Muscle of leg (tissue), 11 donors: ENCODE data around the gene MBD4. TPM values are rescaled to one million over a fixed set of nuclear protein-coding genes. Genes with fewer than 3 reads are reported as not detected.
"Not testable (repeated sequence)": the region's sequence is repeated elsewhere in the genome, so short reads cannot be mapped to it uniquely, and the experiment has no call there.

Experiments used
- DNase-seq: peaks from one replicate; pipeline ENCODE4 v3.0.0; 2013
- H3K27ac ChIP-seq: one replicate; pipeline ENCODE4 v1.5.1; 2013; ENCODE audit warnings: mild to moderate bottlenecking, low read length, control low read depth
- H3K27me3 ChIP-seq: one replicate; pipeline ENCODE4 v1.6.1; 2013; ENCODE audit warnings: low read length; ENCODE audit not compliant: control insufficient read depth, insufficient read depth
- H3K36me3 ChIP-seq: one replicate; pipeline ENCODE4 v1.6.1; 2013; ENCODE audit warnings: low read length; ENCODE audit not compliant: control insufficient read depth, insufficient read depth
- H3K4me1 ChIP-seq: one replicate; pipeline ENCODE4 v1.6.1; 2013; ENCODE audit warnings: low read length; ENCODE audit not compliant: control insufficient read depth, insufficient read depth
- H3K4me3 ChIP-seq: one replicate; pipeline ENCODE4 v1.5.1; 2013; ENCODE audit warnings: low read length, control low read depth
- H3K9me3 ChIP-seq: replicated peaks from 2 replicates; pipeline ENCODE4 v1.6.1; 2013; ENCODE audit warnings: low read depth, low read length; ENCODE audit not compliant: control insufficient read depth
- WGBS: methylation state at CpG from one replicate; pipeline ENCODE4 v1.1.5; 2013; ENCODE audit warnings: missing lambda C conversion rate; ENCODE audit not compliant: insufficient coverage; 5-methylcytosine and 5-hydroxymethylcytosine counted together
- polyA plus RNA-seq, 8 donors: library from polyadenylated mRNA; unstranded; fragments of 120-200 nt; gene quantifications; one replicate each; pipeline versions ENCODE4 v1.2.1 to v1.2.3, GENCODE V29; 2013; ENCODE audit warnings: inconsistent platforms in 1 of 8, low replicate concordance in 1 of 8; ENCODE audit not compliant: insufficient read length in 8 of 8, insufficient read depth in 1 of 8
- total RNA-seq: library from RNA; stranded (reverse); fragments of 120-200 nt; gene quantifications from one replicate; pipeline ENCODE4 v1.2.4, GENCODE V29; 2013

MBD4 gene
- total and polyA plus RNA-seq, 9 donors: 22.6 to 28.1 (median 25.3) TPM

DNA sequence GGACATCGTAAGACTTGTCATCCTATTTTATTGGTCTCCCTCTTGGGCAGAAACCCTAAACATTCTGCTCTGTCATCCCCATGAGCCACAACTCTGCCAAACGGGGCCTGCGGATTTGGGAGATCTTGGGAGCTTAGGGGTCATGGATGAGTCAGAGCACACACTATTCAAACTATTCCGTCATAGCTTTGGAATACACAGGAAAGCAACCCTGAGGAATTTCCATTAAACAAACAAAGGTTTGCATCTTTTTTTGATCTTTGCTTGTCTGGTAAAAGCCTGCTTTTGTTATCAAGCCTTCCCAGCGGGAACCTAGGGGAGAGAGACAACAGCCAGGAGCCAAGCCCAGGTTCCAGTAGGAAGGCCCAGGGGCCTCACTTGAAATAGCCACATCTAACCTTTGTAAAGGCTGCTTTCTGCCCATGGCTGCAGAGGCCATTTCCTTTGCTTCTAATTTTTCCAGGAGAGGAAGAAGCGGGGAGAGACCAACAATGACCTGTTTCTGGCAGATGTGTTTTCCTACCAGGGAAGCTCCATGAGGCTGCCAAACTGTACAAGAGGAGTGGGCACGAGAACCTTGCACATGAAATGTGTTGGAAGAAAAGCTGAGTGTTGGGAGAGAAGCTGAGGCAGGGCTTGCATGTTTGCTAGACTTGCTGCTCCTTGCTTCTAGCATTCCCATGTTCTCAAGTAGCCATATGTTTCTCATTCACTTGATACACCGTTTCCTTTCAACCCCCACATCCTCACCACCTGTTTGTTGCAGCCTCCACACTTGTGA is 50.8 kb downstream of the MBD4 start:
- Histone ChIP-seq H3K36me3 (peaks cover 47% of the 10 kb centered on the region), H3K27ac (peak overlapping the region; percentile 76)
- H3K4me3 ChIP-seq, DNase-seq, H3K9me3 ChIP-seq, H3K4me1 ChIP-seq, H3K27me3 ChIP-seq: not testable (repeated sequence)
- 25% methylated on average over 2 of the region's 8 CpGs for WGBS

DNA sequence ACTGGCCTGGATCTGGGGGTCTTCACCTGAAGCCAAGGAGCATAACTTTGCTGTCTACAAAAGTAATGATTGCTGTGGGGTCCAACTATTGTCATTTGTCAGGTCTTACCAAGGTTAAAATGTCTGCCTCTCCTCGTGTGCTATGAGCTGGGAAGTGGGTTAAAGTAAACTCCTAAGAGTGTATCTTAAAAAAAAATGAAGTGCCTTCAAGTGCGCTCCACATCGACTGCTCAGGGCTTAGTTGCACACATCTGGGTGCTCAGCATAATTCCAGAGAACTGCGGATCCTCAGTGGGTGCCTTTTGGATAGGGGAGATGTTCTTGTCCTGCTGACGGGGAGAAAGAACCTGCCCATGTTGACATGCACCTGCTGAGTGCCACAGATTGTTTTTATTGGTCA is 52.3 kb downstream of the MBD4 start:
- Histone ChIP-seq H3K9me3 (no peaks in the 10 kb centered on the region), H3K27me3 (no peaks in the 10 kb centered on the region), H3K27ac (peak overlapping the region; percentile 72), H3K36me3 (peaks cover 39% of the 10 kb centered on the region), H3K4me1 (peaks cover 6% of the 10 kb centered on the region), H3K4me3 (no peak overlapping the region)
- 86% methylated on average over 5 of the region's 5 CpGs for WGBS
- no peak for DNase-seq

DNA sequence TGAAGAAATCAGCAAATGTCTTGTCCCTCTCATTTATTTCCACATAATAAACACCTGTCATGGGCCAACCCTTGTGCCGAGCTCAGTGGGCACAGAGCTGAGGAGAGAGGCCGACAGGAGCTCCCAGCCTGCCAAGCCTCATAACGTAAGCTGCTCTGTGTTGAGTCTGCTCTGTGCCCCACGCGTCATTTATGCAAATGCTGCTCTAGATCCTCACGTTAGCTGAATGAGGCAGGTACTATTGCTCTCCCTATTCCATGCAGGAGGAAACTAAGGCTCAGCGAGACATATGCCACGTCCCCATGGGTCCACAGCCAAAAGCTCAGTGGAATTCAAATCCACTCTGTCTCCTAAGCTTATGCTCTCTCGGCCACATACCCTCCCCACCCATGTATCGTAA is 52.8 kb downstream of the MBD4 start:
- DNase-seq: no peak
- 93% methylated on average over 8 of the region's 10 CpGs for WGBS
- Histone ChIP-seq H3K36me3 (peaks cover 38% of the 10 kb centered on the region), H3K9me3 (no peaks in the 10 kb centered on the region), H3K27me3 (no peaks in the 10 kb centered on the region), H3K4me3 (no peak overlapping the region), H3K4me1 (peaks cover 6% of the 10 kb centered on the region), H3K27ac (no peak overlapping the region)

DNA sequence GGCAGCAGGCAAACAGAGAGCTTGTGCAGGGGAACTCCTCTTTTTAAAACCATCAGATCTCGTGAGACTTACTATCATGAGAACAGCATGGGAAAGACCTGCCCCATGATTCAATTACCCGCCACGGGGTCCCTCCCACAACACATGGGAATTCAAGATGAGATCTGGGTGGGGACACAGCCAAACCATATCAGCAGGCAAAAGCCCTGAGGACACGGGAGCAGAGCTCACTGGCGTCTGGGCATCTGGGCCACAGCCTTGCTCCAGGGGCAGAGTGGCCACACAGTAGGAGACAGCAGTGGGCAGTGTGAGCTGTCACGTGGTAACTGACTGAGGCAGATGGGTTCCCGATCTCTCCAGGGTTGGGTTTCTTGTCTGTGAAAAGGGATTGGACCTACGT is 54.2 kb downstream of the MBD4 start:
- peaks cover 28% of the 10 kb centered on the region for H3K36me3 ChIP-seq
- WGBS: 70% methylated on average over 5 of the region's 8 CpGs
- not testable (repeated sequence) for H3K27ac ChIP-seq

DNA sequence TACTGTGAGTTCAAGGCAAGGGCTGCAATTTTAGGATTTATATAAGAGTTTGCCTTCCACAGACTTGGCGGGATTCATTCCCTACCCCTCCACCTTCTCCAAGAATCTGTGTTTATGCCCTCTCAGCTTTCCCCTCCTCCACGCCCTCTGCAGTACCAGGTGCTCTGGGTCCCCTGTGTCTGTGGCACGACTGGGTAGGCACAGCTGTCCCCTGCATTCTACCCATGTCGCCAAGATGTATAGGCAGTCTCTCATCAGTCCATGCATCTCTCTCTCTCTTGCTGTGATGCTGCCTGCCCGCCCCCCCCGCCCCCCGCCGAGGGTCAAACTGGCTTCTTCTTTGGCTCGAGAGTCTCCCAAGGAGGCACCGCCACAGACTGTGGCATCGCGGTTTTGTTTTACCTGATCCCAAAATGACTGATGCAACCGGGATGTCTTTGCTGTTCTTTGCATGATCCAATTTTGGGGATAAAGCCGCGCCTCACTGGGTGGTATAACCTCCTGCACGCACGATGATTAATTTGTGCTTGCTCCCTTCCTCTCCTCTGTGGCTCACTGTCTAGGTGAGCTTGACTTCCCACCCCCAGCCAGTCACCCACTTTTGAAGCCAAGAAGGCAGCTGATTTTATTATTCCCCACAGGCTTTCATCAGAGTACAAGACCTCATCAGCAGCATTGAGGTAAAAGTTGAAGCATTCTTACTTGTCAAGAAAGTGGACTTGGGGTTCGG is 55.0 kb downstream of the MBD4 start:
- H3K27me3 ChIP-seq: no peaks in the 10 kb centered on the region
- no peaks in the 10 kb centered on the region for H3K9me3 ChIP-seq
- WGBS: 68% methylated on average over 12 of the region's 18 CpGs
- H3K4me1 ChIP-seq: peaks cover 6% of the 10 kb centered on the region
- peaks cover 23% of the 10 kb centered on the region for H3K36me3 ChIP-seq
- DNase-seq: no peak
- no peak overlapping the region for H3K4me3 ChIP-seq
- no peak overlapping the region for H3K27ac ChIP-seq

More for the DNA sequence above, 54.2 kb downstream of the MBD4 start:
- not testable (repeated sequence) for H3K4me1 ChIP-seq, DNase-seq, H3K9me3 ChIP-seq, H3K4me3 ChIP-seq, H3K27me3 ChIP-seq

DNA sequence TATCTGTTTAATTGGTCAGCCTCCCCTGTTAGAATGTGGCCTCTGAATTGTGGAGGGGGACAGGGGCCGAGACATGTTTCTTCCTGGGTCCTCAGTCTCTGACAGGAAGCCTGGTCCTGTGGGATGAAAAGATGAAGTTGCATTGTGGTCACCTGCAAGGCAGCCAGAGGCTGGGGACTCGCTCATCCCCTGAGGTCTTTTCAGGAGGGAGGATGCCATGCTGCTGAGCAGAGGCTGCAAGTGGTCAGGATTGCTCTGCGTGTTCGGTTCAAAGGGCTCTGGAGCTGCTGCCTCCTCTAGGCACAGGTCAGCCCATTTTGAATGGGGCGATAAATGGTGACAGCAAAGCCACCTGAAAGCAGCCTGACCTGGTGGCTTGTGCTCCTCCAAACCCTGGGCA is 55.6 kb downstream of the MBD4 start:
- H3K27ac ChIP-seq, DNase-seq, H3K4me1 ChIP-seq, H3K9me3 ChIP-seq, H3K4me3 ChIP-seq, H3K27me3 ChIP-seq: not testable (repeated sequence)
- 58% methylated on average over 1 of the region's 5 CpGs for WGBS
- peaks cover 17% of the 10 kb centered on the region for H3K36me3 ChIP-seq

DNA sequence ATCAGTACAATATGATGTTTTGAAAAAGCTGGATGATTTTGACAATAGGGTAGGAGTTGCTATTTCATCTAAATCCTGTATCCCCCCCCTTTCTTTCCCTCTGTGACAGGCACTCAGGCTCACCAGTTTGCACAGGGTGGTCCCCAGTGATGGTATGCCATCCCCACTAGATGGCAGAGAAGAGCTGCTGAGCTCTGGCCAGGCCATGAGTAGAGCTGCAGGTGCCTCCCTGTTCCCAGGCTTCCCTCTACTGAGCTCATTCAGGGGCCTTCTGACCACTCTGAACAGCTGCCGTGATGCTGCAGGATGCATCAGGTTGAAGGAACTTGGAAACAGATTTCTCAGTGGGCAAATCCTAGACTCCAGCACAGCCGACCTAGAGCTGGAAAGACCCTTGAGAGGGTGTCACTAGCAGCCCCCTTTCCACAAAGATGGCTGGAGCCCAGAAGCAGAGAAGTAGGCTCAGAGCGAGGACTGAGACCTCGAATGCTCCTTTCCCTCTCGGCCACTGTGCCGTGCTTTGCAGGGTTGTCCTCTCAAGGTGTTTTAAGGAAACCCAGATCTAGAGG is 56.4 kb downstream of the MBD4 start:
- peak; percentile 77 for DNase-seq
- no peak overlapping the region for H3K27ac ChIP-seq
- WGBS: 9% methylated on average over 2 of the region's 6 CpGs

DNA sequence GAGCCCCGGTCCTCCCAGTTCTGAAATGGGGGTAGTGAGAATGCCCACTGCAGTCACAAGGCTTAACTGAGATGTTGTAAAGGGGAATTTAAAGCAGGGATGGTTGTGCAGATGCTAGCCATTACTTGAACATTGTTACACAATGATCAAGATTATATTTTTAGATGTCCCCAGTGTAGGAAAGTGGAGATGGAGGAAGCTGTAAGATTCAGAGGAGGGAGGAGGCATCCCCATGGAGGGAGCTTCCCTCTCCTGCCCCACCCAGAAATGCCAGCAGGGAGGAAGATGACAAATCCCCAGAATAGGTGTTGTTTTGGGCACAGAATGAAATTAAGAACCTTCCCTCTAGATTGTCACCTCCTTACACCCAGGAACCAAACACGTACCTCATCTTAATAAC is 57.4 kb downstream of the MBD4 start:
- no peak overlapping the region for H3K4me3 ChIP-seq
- WGBS: 86% methylated on average over 1 of the region's 2 CpGs
- peaks cover 4% of the 10 kb centered on the region for H3K9me3 ChIP-seq
- H3K27ac ChIP-seq: no peak overlapping the region
- H3K4me1 ChIP-seq: peaks cover 7% of the 10 kb centered on the region
- H3K27me3 ChIP-seq: no peaks in the 10 kb centered on the region
- no peak for DNase-seq
- peaks cover 10% of the 10 kb centered on the region for H3K36me3 ChIP-seq

More for the DNA sequence above, 56.4 kb downstream of the MBD4 start:
- H3K27me3 ChIP-seq: no peaks in the 10 kb centered on the region
- peaks cover 17% of the 10 kb centered on the region for H3K36me3 ChIP-seq
- no peaks in the 10 kb centered on the region for H3K9me3 ChIP-seq
- H3K4me3 ChIP-seq: no peak overlapping the region
- H3K4me1 ChIP-seq: peaks cover 7% of the 10 kb centered on the region
